GM21390 (cell line): ENCODE results near the gene RIPK1.
"Not testable (repeated sequence)": the region's sequence is repeated elsewhere in the genome, so short reads cannot be mapped to it uniquely, and the experiment has no call there.

Source experiments
- ATAC-seq: cut with Tn5 transposase; IDR thresholded peaks from one replicate; pipeline ENCODE4 v1.9.1; 2021; ENCODE audit not compliant: unreplicated experiment

Gene RIPK1

GRCh38 chr6:3068329-3069214, at the start of gene RIPK1:
RIPK1 (plus strand) TSS chr6:3068494; CDS start chr6:3076824, 8,330 bp downstream.
- ATAC-seq = peak; percentile 81

GRCh38 chr6:3019065-3019464, 49.2 kb upstream of the RIPK1 start:
- no peak for ATAC-seq

- ATAC-seq = no peak
Observed at GRCh38 chr6:3019749-3020320, 48.5 kb upstream of the RIPK1 start.

- not testable (repeated sequence) for ATAC-seq
Observed at GRCh38 chr6:3020976-3021598, 47.2 kb upstream of the RIPK1 start.

- ATAC-seq = no peak
Observed at GRCh38 chr6:3022765-3023662, 45.3 kb upstream of the RIPK1 start.

- peak; percentile 79 for ATAC-seq
Observed at GRCh38 chr6:3023663-3024483, 44.4 kb upstream of the RIPK1 start.

- ATAC-seq = peak; percentile 65
Observed at GRCh38 chr6:3026791-3027626, 41.3 kb upstream of the RIPK1 start.

GRCh38 chr6:3028156-3028555, 40.1 kb upstream of the RIPK1 start:
- ATAC-seq = not testable (repeated sequence)

GRCh38 chr6:3031857-3032640, 36.2 kb upstream of the RIPK1 start:
- ATAC-seq = no peak

GRCh38 chr6:3032986-3033385, 35.3 kb upstream of the RIPK1 start:
- no peak for ATAC-seq

GRCh38 chr6:3033652-3034051, 34.6 kb upstream of the RIPK1 start:
- no peak for ATAC-seq

GRCh38 chr6:3035397-3035796, 32.9 kb upstream of the RIPK1 start:
- no peak for ATAC-seq

- no peak for ATAC-seq
Observed at GRCh38 chr6:3036861-3037637, 31.2 kb upstream of the RIPK1 start.

- no peak for ATAC-seq
Observed at GRCh38 chr6:3037638-3038365, 30.5 kb upstream of the RIPK1 start.

GRCh38 chr6:3039384-3039783, 28.9 kb upstream of the RIPK1 start:
- no peak for ATAC-seq

GRCh38 chr6:3041147-3041546, 27.1 kb upstream of the RIPK1 start:
- ATAC-seq = no peak

GRCh38 chr6:3041606-3042005, 26.7 kb upstream of the RIPK1 start:
- ATAC-seq = no peak
